ENCODE measurements around the gene PID1. TPM values are rescaled to one million over a fixed set of nuclear protein-coding genes. Genes with fewer than 3 reads are reported as not detected.

Gene PID1
- total RNA-seq, 1 experiment from 2014 or later: 2.9 TPM

- no peaks in the 10 kb centered on the region for H3K4me1 ChIP-seq (ENCODE audit: control insufficient read depth, insufficient read depth, low read length)
- no TSS peak for BruUV-seq (replicated peaks)
- ATAC-seq (no peak), DNase-seq (ENCODE audit: low read depth, low spot score) (no peak)
- TF ChIP-seq TCF7L2 (IDR thresholded peaks at IDR 0.05; ENCODE audit: low read depth, low read length) (no peak), REST (IDR thresholded peaks at IDR 0.05; ENCODE audit: insufficient read depth in 1 of 2, low read depth in 2 of 2, low read length in 1 of 2) (no peak), SIN3A (IDR thresholded peaks at IDR 0.05; ENCODE audit: borderline replicate concordance, insufficient read depth, low read depth, low read length) (no peak), POLR2AphosphoS5 (IDR thresholded peaks at IDR 0.05; ENCODE audit: low read depth, low read length) (no peak)
- intact Hi-C loops (cut with micrococcal nuclease; ENCODE audit: unreplicated experiment) (no loop called here), in situ Hi-C loops (cut with HindIII; ENCODE audit: low pct_unique_long_range_greater_than_20kb, low sequenced_read_pairs) (no loop called here)
- CTCF ChIA-PET: no interaction called here
- no peak overlapping the region for H3K4me3 ChIP-seq (ENCODE audit: low read depth in 2 of 2, low read length in 2 of 2)
- no peak overlapping the region for H3K27ac ChIP-seq (ENCODE audit: low read length)
- POLR2A ChIA-PET: no interaction called here
- no peaks in the 10 kb centered on the region for H3K27me3 ChIP-seq (ENCODE audit: control insufficient read depth, insufficient read depth, low read length)
- H3K36me3 ChIP-seq (ENCODE audit: control insufficient read depth, insufficient read depth, low read length): no peaks in the 10 kb centered on the region
- H3K9me3 ChIP-seq (ENCODE audit: control insufficient read depth, insufficient read depth, low read depth, low read length): no peaks in the 10 kb centered on the region
These were observed 249.0 kb downstream of the PID1 start for GRCh38 chr2:229022071-229022470.

DNA sequence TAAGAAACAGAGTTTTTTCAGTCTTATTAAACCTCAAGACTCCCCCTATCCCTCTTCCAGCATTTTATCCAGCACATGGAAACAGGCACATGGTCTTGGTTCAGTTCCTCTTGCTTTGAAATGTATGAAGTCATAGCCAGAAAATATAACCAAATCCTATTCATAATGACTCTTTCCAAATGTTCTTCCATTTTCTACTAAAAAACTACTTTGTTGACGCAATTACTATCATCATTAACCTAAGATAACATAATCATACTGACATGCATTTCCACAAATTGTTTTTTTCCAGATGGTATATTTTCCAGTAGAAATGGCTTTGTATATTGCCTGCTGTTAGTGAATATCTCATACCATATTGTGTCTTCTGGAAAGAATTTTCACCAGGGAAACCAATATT is 261.3 kb downstream of the PID1 start:
- ATAC-seq (no peak), DNase-seq (ENCODE audit: low read depth, low spot score) (no peak)
- no peaks in the 10 kb centered on the region for H3K36me3 ChIP-seq (ENCODE audit: control insufficient read depth, insufficient read depth, low read length)
- in situ Hi-C loops (cut with HindIII; ENCODE audit: low pct_unique_long_range_greater_than_20kb, low sequenced_read_pairs): no loop called here
- H3K4me3 ChIP-seq (ENCODE audit: low read depth in 2 of 2, low read length in 2 of 2): no peak overlapping the region
- BruUV-seq (replicated peaks): no TSS peak
- intact Hi-C loops (cut with micrococcal nuclease; ENCODE audit: unreplicated experiment): no loop called here
- H3K4me1 ChIP-seq (ENCODE audit: control insufficient read depth, insufficient read depth, low read length): no peaks in the 10 kb centered on the region
- no peaks in the 10 kb centered on the region for H3K9me3 ChIP-seq (ENCODE audit: control insufficient read depth, insufficient read depth, low read depth, low read length)
- no peak for TF ChIP-seq TCF7L2 (IDR thresholded peaks at IDR 0.05; ENCODE audit: low read depth, low read length)
- TF ChIP-seq CTCF (IDR thresholded peaks at IDR 0.05): no peak
- TF ChIP-seq POLR2AphosphoS5 (IDR thresholded peaks at IDR 0.05; ENCODE audit: low read depth, low read length): no peak
- TF ChIP-seq SIN3A (IDR thresholded peaks at IDR 0.05; ENCODE audit: borderline replicate concordance, insufficient read depth, low read depth, low read length): no peak
- TF ChIP-seq REST (IDR thresholded peaks at IDR 0.05; ENCODE audit: insufficient read depth in 1 of 2, low read depth in 2 of 2, low read length in 1 of 2): no peak
- H3K27ac ChIP-seq (ENCODE audit: low read length): no peak overlapping the region
- ChIA-PET POLR2A (no interaction called here), CTCF (no interaction called here)
- no peaks in the 10 kb centered on the region for H3K27me3 ChIP-seq (ENCODE audit: control insufficient read depth, insufficient read depth, low read length)

Data from Panc1 (cell line).